Esophagus mucosa (tissue), 1 donor: ENCODE results near the gene TNFAIP2. TPM values are rescaled to one million over a fixed set of nuclear protein-coding genes. Genes with fewer than 3 reads are reported as not detected.

ENCODE experiments used
- total RNA-seq: library from RNA; stranded (reverse); gene quantifications from one replicate; pipeline ENCODE4 v1.2.4, GENCODE V29; 2023
- donor health status: DM: yes; HTN: yes; CAD: no.

TNFAIP2 gene
- total RNA-seq, 1 donor from 2014 or later = 85.3 TPM

Other genes with a start within 250 kb of the TNFAIP2 start
- gene AMN, start 200.8 kb upstream of the TNFAIP2 start, total RNA-seq = 12.4 TPM
- gene CDC42BPB, start 65.9 kb upstream of the TNFAIP2 start, total RNA-seq = 48.5 TPM
- not detected for gene LBHD2, start 39.3 kb upstream of the TNFAIP2 start, total RNA-seq
- gene EXOC3L4, start 28.7 kb upstream of the TNFAIP2 start, total RNA-seq = 0.20 TPM
- gene EIF5, start 210.8 kb downstream of the TNFAIP2 start, total RNA-seq = 253 TPM